ENCODE data around the gene TEAD2. TPM values are rescaled to one million over a fixed set of nuclear protein-coding genes. Genes with fewer than 3 reads are reported as not detected.
A peak's percentile ranks its signal among the peaks of the same experiment; 100 is the strongest.

Gene TEAD2
- total RNA-seq, 2 experiments from 2014 or later = not detected

DNA sequence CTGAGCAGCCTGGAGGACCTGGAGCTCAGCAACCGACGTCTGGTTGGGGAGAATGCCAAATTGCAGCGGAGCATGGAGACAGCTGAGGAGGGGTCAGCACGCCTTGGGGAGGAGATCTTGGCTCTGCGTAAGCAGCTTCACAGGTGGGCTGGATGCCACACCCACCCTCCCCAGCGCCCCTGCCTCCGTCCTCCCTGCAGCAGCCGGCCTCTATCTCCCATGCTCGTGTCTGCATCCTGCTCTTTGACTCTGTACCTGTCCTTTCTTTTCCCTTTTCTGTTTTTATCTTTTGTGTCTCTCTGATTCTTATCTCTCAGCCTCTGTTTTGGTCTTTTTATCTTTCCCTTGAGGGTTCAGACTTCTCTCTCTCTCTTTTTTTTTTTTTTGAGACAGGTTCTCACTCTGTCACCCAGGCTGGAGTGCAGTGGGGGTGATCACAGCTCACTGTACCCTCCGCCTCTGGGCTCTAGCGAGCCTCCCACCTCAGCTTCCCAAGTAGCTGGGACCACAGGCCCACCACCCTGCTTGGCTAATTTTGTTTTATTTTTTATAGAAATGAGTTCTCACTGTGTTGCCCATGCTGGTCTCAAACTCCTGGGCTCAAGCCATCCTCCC lies 35.9 kb upstream of the TEAD2 start:
- ChIA-PET POLR2A (interaction anchor here (1.0 kb wide), 1 partner anchor 22 kb away, joined by 3 read pairs; no protein-coding TSS in a partner anchor), CTCF (interaction anchor here (0.8 to 1.2 kb wide), 4 partner anchors 8 to 31 kb away, joined by 3 to 4 read pairs (median 4); no protein-coding TSS in a partner anchor)
- Mint-ChIP-seq H3K4me3 (no peak overlapping the region), H3K36me3 (ENCODE audit: low read depth) (no peaks in the 10 kb centered on the region), H3K9me3 (ENCODE audit: low read depth) (no peaks in the 10 kb centered on the region), H3K27ac (no peak overlapping the region), H3K27me3 (no peaks in the 10 kb centered on the region), H3K4me1 (peaks cover 14% of the 10 kb centered on the region)
- intact Hi-C loops (cut with DNase I, micrococcal nuclease) = no loop called here
- ATAC-seq (no peak), DNase-seq (no peak)

DNA sequence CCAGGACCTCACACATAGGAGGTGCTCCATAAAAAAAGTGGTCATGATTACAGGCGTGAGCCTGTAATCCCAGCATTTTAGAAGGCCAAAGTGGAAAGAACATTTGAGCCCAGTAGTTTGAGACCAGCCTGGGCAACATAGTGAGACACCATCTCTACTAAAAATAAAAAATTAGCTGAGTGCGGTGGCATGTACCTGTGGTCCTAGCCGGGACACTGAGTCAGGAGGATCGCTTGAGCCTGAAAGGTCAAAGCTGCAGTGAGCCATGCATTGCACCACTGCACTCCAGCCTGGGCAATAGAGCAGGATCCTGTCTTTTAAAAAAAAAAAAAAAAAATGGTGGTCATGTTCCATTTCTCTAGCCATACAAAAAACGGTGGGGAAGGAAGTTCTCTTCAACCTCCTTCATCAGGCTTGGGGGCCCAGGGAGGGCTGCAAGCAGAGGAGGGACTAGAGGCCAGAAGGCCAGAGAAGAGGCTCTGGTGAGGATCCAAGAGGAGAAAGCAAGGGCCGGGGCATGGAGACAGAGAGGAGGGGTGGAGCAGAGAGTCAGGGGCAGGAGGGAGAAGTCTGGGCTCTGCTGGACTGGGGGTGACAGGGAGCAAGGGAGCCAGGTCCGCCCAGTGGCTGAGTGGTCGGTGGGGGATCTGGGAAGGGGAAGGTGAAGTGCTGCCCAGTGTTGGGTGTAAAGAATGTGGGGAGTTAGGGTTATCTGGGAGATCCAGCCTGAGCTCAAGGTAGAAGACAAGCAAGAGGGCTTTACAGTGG lies 34.7 kb upstream of the TEAD2 start:
- ATAC-seq (no peak), DNase-seq (no peak)
- peaks cover 17% of the 10 kb centered on the region for H3K4me1 Mint-ChIP-seq
- H3K9me3 Mint-ChIP-seq (ENCODE audit: low read depth) = no peaks in the 10 kb centered on the region
- H3K36me3 Mint-ChIP-seq (ENCODE audit: low read depth) = no peaks in the 10 kb centered on the region
- ChIA-PET POLR2A (interaction anchor here (0.6 kb wide), 1 partner anchor 82 kb away, joined by 3 read pairs; no protein-coding TSS in a partner anchor), CTCF (interaction anchor here (1.0 to 1.2 kb wide), 4 partner anchors 14 to 30 kb away, joined by 3 read pairs; no protein-coding TSS in a partner anchor)
- intact Hi-C loops (cut with DNase I, micrococcal nuclease) = no loop called here
- no peak overlapping the region for H3K27ac Mint-ChIP-seq
- no peaks in the 10 kb centered on the region for H3K27me3 Mint-ChIP-seq
- no peak overlapping the region for H3K4me3 Mint-ChIP-seq

DNA sequence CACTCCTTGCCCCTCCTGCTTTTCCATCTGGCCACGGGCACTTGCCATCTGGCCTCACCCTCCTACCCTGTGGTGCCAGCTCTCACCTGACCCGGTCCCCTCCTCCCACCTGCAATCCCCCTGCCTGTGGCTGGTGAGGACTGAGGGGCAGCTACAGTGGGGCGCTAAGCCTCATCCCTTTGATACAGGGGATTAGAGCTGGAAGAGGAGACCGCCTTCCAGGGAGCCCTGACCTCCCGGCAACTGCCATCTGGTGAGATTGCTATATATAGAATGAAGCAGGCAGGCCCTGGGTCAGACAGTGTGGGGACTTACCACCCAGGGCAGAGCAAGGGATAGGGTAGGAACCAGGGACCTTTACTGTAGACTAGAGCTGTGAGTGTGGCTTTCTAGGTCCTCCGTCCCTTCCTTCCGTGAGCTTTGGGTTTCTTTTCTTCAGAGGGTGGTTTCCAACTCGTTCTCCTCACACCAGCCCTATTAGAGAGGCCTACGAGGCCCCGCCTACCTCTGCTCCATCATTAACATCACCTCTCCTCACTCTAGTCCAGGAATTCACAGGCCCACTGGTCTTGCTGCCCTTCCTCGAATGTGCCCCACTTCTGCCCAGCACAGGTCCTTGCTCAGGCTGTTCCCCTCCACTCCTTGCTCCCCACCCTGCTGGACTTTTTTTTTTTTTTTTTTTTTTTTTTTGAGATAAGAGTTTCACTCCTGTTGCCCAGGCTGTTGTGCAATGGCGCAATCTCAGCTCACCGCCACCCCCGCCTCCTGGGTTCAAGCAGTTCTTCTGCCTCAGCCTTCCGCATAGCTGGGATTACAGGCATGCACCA lies 33.6 kb upstream of the TEAD2 start:
- intact Hi-C loops (cut with DNase I, micrococcal nuclease) = no loop called here
- no peak overlapping the region for H3K27ac Mint-ChIP-seq
- DNase-seq (no peak), ATAC-seq (no peak)
- no peaks in the 10 kb centered on the region for H3K9me3 Mint-ChIP-seq (ENCODE audit: low read depth)
- H3K27me3 Mint-ChIP-seq = no peaks in the 10 kb centered on the region
- ChIA-PET CTCF (interaction anchor here (0.6 to 1.1 kb wide), 3 partner anchors 17 to 50 kb away, joined by 3 read pairs; no protein-coding TSS in a partner anchor), POLR2A (no interaction called here)
- no peaks in the 10 kb centered on the region for H3K36me3 Mint-ChIP-seq (ENCODE audit: low read depth)
- no peak overlapping the region for H3K4me3 Mint-ChIP-seq
- peaks cover 21% of the 10 kb centered on the region for H3K4me1 Mint-ChIP-seq

DNA sequence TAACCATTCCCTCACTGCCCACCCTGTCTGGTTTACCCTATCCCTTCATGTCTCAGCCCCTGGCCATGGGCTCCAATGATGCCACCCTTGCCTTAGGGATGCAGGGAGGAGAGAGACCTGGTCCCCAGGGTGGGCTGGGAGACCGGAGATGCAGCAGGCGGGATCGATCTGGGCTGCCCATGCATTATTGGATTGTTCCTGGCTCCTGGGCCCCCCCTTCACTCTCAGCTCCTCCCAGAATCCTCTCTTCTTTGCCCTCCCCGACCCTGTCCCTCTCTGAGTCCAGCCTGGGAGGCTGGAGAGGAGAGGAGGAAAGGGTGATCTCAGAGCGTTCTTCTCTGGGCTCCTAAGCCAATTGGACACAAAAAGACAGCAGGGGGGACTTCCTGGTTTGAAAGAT lies 31.7 kb upstream of the TEAD2 start:
- ATAC-seq (no peak), DNase-seq (no peak)
- Mint-ChIP-seq H3K36me3 (ENCODE audit: low read depth) (no peaks in the 10 kb centered on the region), H3K9me3 (ENCODE audit: low read depth) (no peaks in the 10 kb centered on the region), H3K4me3 (no peak overlapping the region), H3K27ac (no peak overlapping the region), H3K4me1 (peaks cover 20% of the 10 kb centered on the region), H3K27me3 (no peaks in the 10 kb centered on the region)
- POLR2A ChIA-PET = no interaction called here
- intact Hi-C loops (cut with DNase I, micrococcal nuclease) = no loop called here
- CTCF ChIA-PET = interaction anchor here (0.5 to 3.2 kb wide), 2 partner anchors 35 to 58 kb away, joined by 3 to 13 read pairs; no protein-coding TSS in a partner anchor

DNA sequence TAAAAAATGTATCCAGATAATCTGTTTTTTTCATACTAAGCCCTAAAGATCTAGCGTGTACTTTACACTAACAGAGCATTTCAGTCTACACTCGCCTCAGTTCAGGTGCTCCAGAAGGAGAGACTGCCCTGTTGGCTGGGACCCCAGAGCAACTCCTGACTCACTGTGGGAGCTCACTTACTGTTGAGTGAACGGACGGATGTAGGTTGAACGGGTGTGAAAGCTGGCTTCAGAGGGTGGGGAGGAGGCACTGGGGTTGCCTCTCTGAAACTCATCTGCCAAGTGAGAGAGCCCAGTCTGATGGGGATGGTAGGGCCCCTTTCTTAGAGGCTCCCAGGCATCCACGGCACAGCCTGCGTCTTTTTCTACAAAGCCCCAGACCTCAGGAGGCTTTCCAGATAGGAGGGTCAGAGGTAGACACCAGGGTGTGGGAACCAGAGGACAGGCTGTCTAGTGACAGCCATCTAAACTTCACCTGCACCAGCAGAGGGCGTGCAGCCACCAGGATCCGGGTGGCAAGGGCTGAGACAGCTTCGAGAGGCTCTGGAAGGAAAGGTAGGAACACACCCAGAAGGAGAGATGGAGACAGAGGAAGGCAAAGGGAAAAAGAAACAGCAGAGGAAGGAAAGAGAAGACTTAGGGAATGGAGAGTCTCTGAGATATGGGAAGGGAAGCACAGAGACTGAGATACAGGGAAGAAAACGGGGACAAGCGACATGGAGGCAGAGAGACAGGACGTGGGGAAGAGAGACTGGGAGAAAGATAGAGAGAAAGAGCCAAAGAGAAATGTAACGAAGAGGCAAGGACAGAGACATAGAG lies 29.6 kb upstream of the TEAD2 start:
- no peak overlapping the region for H3K4me3 Mint-ChIP-seq
- CTCF ChIA-PET = interaction anchor here (0.6 to 3.2 kb wide), 17 partner anchors 12 to 125 kb away, joined by 3 to 13 read pairs (median 5); no protein-coding TSS in a partner anchor
- peak; percentile 83 for ATAC-seq
- H3K27me3 Mint-ChIP-seq = no peaks in the 10 kb centered on the region
- H3K9me3 Mint-ChIP-seq (ENCODE audit: low read depth) = no peaks in the 10 kb centered on the region
- POLR2A ChIA-PET = interaction anchor here (0.6 kb wide), 1 partner anchor 58 kb away, joined by 3 read pairs; no protein-coding TSS in a partner anchor
- DNase-seq = peak; percentile 90
- peaks cover 16% of the 10 kb centered on the region for H3K4me1 Mint-ChIP-seq
- intact Hi-C loops (cut with DNase I, micrococcal nuclease) = loop anchor here (1.0 kb wide), 4 partner anchors 39 to 85 kb away; no protein-coding TSS in a partner anchor
- no peaks in the 10 kb centered on the region for H3K36me3 Mint-ChIP-seq (ENCODE audit: low read depth)
- no peak overlapping the region for H3K27ac Mint-ChIP-seq

DNA sequence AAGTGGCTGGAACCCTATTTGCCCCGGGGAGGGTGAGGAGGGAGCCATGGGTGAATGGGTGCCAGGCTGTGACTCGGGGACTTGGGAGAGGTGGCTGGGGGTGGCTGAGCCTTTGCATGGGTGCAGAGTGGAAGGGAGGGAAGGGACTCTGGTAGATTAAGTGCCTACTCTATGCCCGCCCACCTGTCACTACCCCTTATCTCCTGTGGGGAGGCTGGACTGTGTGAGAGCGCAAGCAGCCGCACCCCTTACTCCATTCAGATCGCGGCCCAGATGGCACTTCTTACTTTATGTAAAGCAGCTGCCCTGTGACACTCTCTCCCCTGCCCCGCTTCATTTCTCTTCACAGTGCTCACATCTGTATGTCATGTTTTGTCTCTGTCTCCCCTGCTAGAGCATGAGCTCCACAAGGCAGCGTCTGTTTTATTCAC lies 28.7 kb upstream of the TEAD2 start:
- H3K36me3 Mint-ChIP-seq (ENCODE audit: low read depth) = no peaks in the 10 kb centered on the region
- no peak overlapping the region for H3K27ac Mint-ChIP-seq
- no peaks in the 10 kb centered on the region for H3K27me3 Mint-ChIP-seq
- ATAC-seq = no peak
- intact Hi-C loops (cut with DNase I, micrococcal nuclease) = no loop called here
- DNase-seq = no peak
- H3K4me3 Mint-ChIP-seq = no peak overlapping the region
- ChIA-PET POLR2A (no interaction called here), CTCF (interaction anchor here (0.7 to 2.3 kb wide), 8 partner anchors 11 to 118 kb away, joined by 3 to 12 read pairs (median 6); no protein-coding TSS in a partner anchor)
- H3K9me3 Mint-ChIP-seq (ENCODE audit: low read depth) = no peaks in the 10 kb centered on the region
- peaks cover 16% of the 10 kb centered on the region for H3K4me1 Mint-ChIP-seq

DNA sequence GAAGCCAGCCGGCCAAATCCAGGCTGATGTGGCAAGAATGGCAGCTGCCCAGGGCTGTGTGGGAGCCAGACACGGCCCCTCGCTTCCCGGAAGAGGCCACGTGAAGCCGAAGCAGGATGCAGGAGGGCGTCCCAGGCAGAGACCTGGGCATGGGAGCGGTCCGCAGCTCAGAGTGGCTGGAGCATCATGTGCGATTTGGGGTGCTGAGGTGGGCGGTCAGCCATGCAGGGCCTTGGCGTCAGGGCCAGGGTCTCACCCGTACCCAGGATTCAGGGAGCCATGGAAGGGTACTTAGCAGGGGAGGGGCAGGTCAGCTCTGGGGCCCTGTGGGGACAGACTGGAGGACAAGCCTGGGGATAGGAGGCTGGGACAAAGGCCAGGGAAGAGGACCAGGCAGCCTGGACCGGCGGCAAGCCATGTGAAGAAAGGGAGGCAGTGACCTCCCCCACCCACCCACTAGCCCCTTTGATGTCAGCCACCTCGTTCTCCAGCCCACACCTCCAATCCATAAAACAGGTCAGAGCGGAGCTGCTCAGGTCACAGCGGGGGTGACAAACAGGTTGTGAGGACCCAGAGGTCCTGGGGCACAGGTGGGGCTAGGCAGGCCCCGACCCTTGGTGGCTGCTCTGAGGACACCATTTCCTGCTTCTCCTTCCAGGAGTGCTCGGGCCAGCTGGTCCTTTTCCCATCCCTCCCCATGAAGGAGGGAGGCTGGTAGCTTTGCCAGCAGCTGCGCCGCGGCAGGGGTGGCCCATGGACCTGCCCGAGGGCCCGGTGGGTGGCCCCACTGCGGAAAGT lies 28.1 kb upstream of the TEAD2 start:
- no peak for ATAC-seq
- DNase-seq = no peak
- Mint-ChIP-seq H3K27me3 (no peaks in the 10 kb centered on the region), H3K9me3 (ENCODE audit: low read depth) (no peaks in the 10 kb centered on the region), H3K27ac (no peak overlapping the region), H3K36me3 (ENCODE audit: low read depth) (no peaks in the 10 kb centered on the region), H3K4me1 (peaks cover 16% of the 10 kb centered on the region), H3K4me3 (no peak overlapping the region)
- CTCF ChIA-PET = interaction anchor here (1.0 to 2.3 kb wide), 3 partner anchors 45 to 90 kb away, joined by 4 to 11 read pairs (median 6); no protein-coding TSS in a partner anchor
- POLR2A ChIA-PET = interaction anchor here (0.5 kb wide), 1 partner anchor 16 kb away, joined by 3 read pairs; no protein-coding TSS in a partner anchor
- intact Hi-C loops (cut with DNase I, micrococcal nuclease) = no loop called here

DNA sequence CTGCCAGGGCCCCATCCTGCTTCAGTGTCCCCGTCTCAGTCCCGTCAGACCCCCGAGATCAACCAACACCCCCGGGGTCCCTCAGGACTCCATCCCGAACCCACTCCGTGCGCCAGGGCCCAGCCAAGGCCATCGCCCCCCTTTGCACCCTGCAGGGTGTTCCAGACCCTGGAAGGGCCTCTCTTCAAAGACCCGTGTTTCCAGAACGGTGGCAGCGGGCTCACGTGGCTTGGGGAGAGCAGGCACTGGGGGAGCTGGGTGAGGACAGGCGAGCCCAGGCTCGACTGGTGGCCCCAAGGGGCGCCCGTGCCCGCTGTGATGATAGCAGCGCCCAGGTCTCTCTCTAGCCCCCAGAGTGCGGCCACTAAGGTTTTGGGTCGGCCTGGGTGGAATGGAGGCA lies 27.2 kb upstream of the TEAD2 start:
- H3K27ac Mint-ChIP-seq = no peak overlapping the region
- ATAC-seq (no peak), DNase-seq (no peak)
- intact Hi-C loops (cut with DNase I, micrococcal nuclease) = no loop called here
- H3K36me3 Mint-ChIP-seq (ENCODE audit: low read depth) = no peaks in the 10 kb centered on the region
- H3K27me3 Mint-ChIP-seq = no peaks in the 10 kb centered on the region
- H3K4me1 Mint-ChIP-seq = peaks cover 16% of the 10 kb centered on the region
- H3K9me3 Mint-ChIP-seq (ENCODE audit: low read depth) = no peaks in the 10 kb centered on the region
- CTCF ChIA-PET = interaction anchor here (1.0 to 1.1 kb wide), 2 partner anchors 46 to 89 kb away, joined by 4 to 6 read pairs; no protein-coding TSS in a partner anchor
- no peak overlapping the region for H3K4me3 Mint-ChIP-seq
- POLR2A ChIA-PET = interaction anchor here (0.6 kb wide), 1 partner anchor 21 kb away, joined by 3 read pairs; no protein-coding TSS in a partner anchor

DNA sequence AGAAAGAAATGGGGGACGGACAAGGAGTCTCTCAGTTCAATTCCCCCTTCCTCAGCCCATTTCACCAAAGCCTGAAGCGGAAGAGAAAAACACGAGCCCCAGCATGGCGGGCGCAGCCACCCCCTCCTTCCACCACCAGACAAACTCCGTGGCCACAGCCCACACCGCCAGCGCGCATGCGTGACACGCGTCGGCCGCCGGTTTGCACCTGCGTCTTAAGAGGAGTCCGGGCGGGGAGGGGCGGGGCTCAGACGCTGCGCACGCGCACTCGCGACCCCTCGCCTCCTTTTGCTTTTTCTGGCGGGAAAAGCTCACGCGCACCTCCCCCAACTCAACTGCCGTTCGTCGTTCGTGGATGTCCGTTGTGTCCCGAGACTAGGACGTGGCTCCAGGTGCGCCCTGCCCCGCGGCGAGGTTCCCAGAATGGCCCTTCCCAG lies 25.7 kb upstream of the TEAD2 start, which contains the start of gene KASH5:
Gene KASH5 (plus strand): TSS at position 314 of the 437 bp plus-strand sequence. CDS start 2,635 bp downstream, outside the sequence.
- ChIA-PET CTCF (no interaction called here), POLR2A (no interaction called here)
- peak within 1 kb of the TSS; percentile 87 for H3K27ac Mint-ChIP-seq
- intact Hi-C loops (cut with DNase I, micrococcal nuclease) = loop anchor here in 1 of 2 experiments (1.0 kb wide), 2 partner anchors 25 to 57 kb away; partner anchors contain the start of gene DKKL1
- no peaks in the 10 kb centered on the region for H3K36me3 Mint-ChIP-seq (ENCODE audit: low read depth)
- peaks cover 16% of the 10 kb centered on the region for H3K4me1 Mint-ChIP-seq
- no peaks in the 10 kb centered on the region for H3K27me3 Mint-ChIP-seq
- DNase-seq = peak; percentile 95
- peaks cover 3% of the 10 kb centered on the region for H3K9me3 Mint-ChIP-seq (ENCODE audit: low read depth)
- ATAC-seq = peak; percentile 67
- peak within 1 kb of the TSS; percentile 47 for H3K4me3 Mint-ChIP-seq

Data from activated CD4-positive, alpha-beta T cell treated with anti-CD3 and anti-CD28 coated beads for 36 hours (primary cell).